ENCODE measurements around the gene UQCRHL. TPM values are rescaled to one million over a fixed set of nuclear protein-coding genes. Genes with fewer than 3 reads are reported as not detected.

UQCRHL gene
- total RNA-seq, 1 donor: 1.2 TPM

DNA sequence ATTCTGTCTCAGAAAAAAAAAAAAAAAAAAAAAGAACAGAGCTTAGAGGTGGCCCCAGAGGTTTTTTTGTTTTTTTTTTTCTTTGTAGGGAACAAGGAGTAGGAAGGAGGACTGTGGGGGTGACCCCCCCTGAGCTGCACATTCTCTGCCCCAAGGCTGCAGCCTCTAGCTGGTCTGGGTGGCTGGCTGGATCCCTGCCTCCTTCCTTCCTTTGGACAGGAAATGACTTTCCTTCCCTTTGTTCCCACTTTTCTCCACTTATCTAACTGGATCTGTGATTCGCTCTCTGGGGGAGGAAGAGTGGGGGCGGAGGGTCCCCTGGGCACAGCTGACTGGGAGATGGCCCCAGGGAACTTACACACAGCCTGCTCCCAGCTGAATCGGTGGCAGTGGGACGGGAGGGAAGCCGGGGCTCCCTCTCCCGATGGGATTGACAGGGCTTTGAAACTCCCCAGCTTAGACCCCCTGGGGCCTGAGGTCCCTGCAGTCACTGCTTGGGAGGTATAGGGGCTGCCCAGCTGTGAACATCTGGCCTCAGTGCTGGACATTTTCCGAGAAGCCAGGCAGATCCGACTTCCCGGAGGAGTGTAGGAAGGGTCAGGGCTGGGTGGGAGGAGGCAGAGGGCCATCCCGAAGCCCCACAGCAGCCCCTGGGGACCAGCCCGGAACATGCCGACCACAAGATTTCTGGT is 46.8 kb downstream of the UQCRHL start:
- Histone ChIP-seq H3K9me3 (ENCODE audit: low read depth, low read length) (no peaks in the 10 kb centered on the region), H3K27me3 (ENCODE audit: insufficient read depth, low read length) (peaks cover 42% of the 10 kb centered on the region), H3K4me3 (ENCODE audit: low read length) (no peak overlapping the region), H3K4me1 (ENCODE audit: insufficient read depth, low read length) (peaks cover 10% of the 10 kb centered on the region)

DNA sequence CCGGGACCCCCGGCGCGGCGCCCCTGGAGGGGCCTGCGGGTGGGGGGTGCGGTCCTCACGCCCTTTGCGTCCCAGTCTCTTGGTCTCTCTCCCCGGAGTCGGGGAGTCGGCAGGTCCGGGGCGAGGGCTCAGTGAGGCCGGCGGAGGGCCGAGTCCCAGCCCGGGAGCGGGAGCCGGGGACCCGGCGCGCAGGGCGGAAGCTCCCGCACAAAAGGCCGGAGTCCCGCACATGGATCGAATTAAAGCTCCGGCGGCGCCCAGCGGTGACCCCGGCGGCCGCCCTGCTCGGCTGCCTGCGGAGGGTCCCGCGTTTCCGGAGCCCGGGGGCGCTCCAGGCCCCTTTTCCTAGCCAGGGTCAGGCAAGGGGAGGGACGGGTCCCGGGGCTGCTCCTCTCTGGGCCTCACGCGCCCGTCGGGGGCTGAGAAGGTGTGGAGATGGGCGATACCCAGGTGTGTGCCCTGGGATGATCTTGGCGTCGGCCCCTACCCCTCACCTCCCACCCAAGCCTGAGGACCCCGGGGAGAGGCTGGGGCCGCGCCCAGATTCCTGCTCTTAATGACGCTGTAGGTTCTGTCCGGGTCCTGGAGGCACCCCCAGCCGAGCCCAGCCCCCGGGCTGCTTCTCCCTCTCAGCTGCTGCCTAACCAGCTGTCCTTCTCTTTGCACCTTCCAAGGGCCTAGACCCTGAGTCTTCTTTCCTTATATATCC is 48.3 kb downstream of the UQCRHL start:
- H3K9me3 ChIP-seq (ENCODE audit: low read depth, low read length): no peaks in the 10 kb centered on the region
- H3K27me3 ChIP-seq (ENCODE audit: insufficient read depth, low read length): peaks cover 42% of the 10 kb centered on the region
- no peak overlapping the region for H3K4me3 ChIP-seq (ENCODE audit: low read length)
- H3K4me1 ChIP-seq (ENCODE audit: insufficient read depth, low read length): peaks cover 10% of the 10 kb centered on the region

DNA sequence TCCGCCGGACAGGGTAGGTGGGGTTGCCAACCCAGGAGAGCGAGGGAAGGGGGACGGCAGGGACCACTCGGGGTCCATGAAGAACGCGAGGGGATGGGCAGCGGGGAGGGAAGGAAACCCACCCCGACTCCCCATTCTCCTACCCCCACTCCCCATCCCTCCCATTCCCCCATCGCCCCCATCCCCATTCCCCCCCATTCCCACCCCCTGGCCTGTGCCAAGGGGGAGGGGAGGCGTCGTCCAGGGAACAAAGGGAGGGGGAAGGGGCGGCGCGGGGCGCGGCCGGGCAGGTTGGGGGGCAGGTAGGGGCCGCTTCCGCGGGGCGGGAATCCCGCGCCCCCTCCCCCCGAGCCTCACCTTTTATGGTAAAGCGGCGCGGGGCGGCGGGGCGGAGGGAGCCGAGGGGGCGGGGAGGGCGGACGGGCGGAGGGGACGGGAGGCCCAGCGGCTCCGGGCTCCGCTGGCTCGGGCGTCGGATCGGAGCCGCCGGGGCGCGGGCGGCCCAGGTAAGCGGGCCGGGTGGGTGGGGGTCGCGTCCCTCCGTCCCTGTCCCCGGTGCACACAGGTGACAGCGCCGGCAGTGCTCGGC is 49.0 kb downstream of the UQCRHL start, which contains the start of gene FBLIM1:
FBLIM1 (plus strand) TSS at position 453 of the 589 bp plus-strand sequence. CDS start 6,189 bp downstream, outside the sequence.
- Histone ChIP-seq H3K9me3 (ENCODE audit: low read depth, low read length) (no peaks in the 10 kb centered on the region), H3K4me1 (ENCODE audit: insufficient read depth, low read length) (peaks cover 10% of the 10 kb centered on the region), H3K27me3 (ENCODE audit: insufficient read depth, low read length) (peaks cover 42% of the 10 kb centered on the region), H3K4me3 (ENCODE audit: low read length) (no peak within 1 kb of the TSS)

DNA sequence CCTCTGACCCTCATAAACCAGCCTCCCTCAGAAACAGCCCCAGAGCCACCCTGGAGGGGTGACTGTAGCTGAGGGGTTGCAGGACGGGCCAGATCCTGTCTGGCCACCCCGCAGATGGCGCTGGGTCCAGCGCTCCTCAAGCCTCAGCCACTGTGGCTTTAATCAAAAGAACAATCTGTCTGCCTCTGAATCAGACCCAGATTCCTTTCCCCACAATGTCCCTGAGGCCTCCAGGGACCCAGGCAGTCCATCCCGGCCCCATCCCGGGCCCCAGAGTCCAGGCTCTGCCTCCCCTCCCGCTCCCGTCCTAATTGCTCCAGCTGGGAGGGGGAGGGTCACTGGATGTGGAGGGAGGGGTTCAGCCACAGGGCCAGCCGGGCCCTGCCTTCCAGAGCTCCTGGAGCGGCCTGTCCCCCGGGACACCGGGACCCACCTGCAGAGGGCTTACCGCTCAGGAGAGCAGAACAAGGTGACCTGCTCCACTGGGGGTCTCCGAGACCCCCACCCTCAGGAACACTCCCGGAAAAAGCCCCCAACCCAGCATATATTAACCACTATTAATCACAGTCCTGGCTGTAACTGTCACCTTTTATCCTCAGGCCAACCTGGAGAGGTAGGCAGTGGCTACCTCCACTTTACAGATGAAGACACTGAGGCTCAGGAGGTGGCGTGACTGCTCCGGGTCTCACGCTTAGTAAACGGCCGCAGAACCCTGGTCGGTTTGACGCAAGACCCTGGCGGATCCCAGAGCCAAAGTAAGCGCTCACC is 49.7 kb downstream of the UQCRHL start:
- Histone ChIP-seq H3K4me3 (ENCODE audit: low read length) (no peak overlapping the region), H3K27me3 (ENCODE audit: insufficient read depth, low read length) (peaks cover 42% of the 10 kb centered on the region), H3K4me1 (ENCODE audit: insufficient read depth, low read length) (peaks cover 10% of the 10 kb centered on the region), H3K9me3 (ENCODE audit: low read depth, low read length) (no peaks in the 10 kb centered on the region)

Other genes starting within 250 kb of the UQCRHL start
- gene AGMAT, start 222.6 kb downstream of the UQCRHL start, total RNA-seq: 2.8 TPM
- gene DDI2, start 190.2 kb downstream of the UQCRHL start, total RNA-seq: 35.6 TPM
- gene PLEKHM2, start 123.3 kb downstream of the UQCRHL start, total RNA-seq: 70.7 TPM
- 1.0 TPM for gene SLC25A34, start 71.4 kb downstream of the UQCRHL start, total RNA-seq
- gene TMEM82, start 65.2 kb downstream of the UQCRHL start, total RNA-seq: not detected
- not detected for gene FBLIM1, start 48.9 kb downstream of the UQCRHL start, total RNA-seq
- gene SPEN, start 40.1 kb upstream of the UQCRHL start, total RNA-seq: 94.9 TPM
- gene ZBTB17, start 168.5 kb upstream of the UQCRHL start, total RNA-seq: 40.0 TPM
- gene SRARP, start 196.6 kb upstream of the UQCRHL start, total RNA-seq: not detected
- gene HSPB7, start 210.4 kb upstream of the UQCRHL start, total RNA-seq: not detected
- gene CLCNKA, start 214.4 kb upstream of the UQCRHL start, total RNA-seq: not detected
- not detected for gene CLCNKB, start 236.1 kb upstream of the UQCRHL start, total RNA-seq